A673 (cell line): ENCODE measurements around the gene SKAP1.

Experiments
- EZH2 ChIP-seq: fragments of 200-600 bp; sonication (generic); IDR thresholded peaks from 2 replicates; pipeline ENCODE4 v1.6.1; 2017; ENCODE audit warnings: borderline replicate concordance, low read depth, mild to moderate bottlenecking, mixed read lengths, antibody characterized with exemption, low read length; ENCODE audit not compliant: poor library complexity, severe bottlenecking
- TF ChIP-seq, protein P1 (sequence below): fragments of 300-800, 200-600 bp; sonication (generic); conservative IDR thresholded peaks from 2 replicates; pipeline ENCODE4 v1.5.1; 2017; ENCODE audit warnings: low read depth, mild to moderate bottlenecking, antibody characterized with exemption, low read length, moderate library complexity, mixed read lengths

GRCh38 chr17:48177816-48178215 is 252.2 kb downstream of the SKAP1 start:
- TF ChIP-seq, protein P1, sequence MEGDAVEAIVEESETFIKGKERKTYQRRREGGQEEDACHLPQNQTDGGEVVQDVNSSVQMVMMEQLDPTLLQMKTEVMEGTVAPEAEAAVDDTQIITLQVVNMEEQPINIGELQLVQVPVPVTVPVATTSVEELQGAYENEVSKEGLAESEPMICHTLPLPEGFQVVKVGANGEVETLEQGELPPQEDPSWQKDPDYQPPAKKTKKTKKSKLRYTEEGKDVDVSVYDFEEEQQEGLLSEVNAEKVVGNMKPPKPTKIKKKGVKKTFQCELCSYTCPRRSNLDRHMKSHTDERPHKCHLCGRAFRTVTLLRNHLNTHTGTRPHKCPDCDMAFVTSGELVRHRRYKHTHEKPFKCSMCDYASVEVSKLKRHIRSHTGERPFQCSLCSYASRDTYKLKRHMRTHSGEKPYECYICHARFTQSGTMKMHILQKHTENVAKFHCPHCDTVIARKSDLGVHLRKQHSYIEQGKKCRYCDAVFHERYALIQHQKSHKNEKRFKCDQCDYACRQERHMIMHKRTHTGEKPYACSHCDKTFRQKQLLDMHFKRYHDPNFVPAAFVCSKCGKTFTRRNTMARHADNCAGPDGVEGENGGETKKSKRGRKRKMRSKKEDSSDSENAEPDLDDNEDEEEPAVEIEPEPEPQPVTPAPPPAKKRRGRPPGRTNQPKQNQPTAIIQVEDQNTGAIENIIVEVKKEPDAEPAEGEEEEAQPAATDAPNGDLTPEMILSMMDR = no peak
- TF ChIP-seq EZH2 = no peak
